HPDE6-E6E7 (cell line): ENCODE results near the gene PLAAT3.
"Not testable (repeated sequence)": the region's sequence is repeated elsewhere in the genome, so short reads cannot be mapped to it uniquely, and the experiment has no call there.

Experiments
- DNase-seq: peaks from one replicate; pipeline ENCODE4 v3.0.0; 2011; ENCODE audit warnings: missing footprints; ENCODE audit errors: extremely low spot score

PLAAT3 gene

GRCh38 chr11:63609536-63609935 is 4.7 kb downstream of the PLAAT3 start:
- DNase-seq = no peak

- no peak for DNase-seq
These were observed 5.6 kb downstream of the PLAAT3 start for GRCh38 chr11:63608353-63609345.

GRCh38 chr11:63603180-63603518 is 11.1 kb downstream of the PLAAT3 start:
- no peak for DNase-seq

- DNase-seq = not testable (repeated sequence)
These were observed 11.7 kb downstream of the PLAAT3 start for GRCh38 chr11:63602290-63603179.

- DNase-seq = peak; percentile 64
These were observed 14.8 kb downstream of the PLAAT3 start for GRCh38 chr11:63599211-63600122.

- no peak for DNase-seq
These were observed 15.7 kb downstream of the PLAAT3 start for GRCh38 chr11:63598556-63598955.

GRCh38 chr11:63595296-63595695 is 18.9 kb downstream of the PLAAT3 start:
- DNase-seq = no peak

GRCh38 chr11:63592975-63593395 is 21.2 kb downstream of the PLAAT3 start:
- no peak for DNase-seq

- no peak for DNase-seq
These were observed 24.0 kb downstream of the PLAAT3 start for GRCh38 chr11:63590024-63590788.

- DNase-seq = no peak
These were observed 25.2 kb downstream of the PLAAT3 start for GRCh38 chr11:63589000-63589399.

- no peak for DNase-seq
These were observed 27.6 kb downstream of the PLAAT3 start for GRCh38 chr11:63586451-63587166.

GRCh38 chr11:63583357-63583677 is 30.9 kb downstream of the PLAAT3 start:
- no peak for DNase-seq

GRCh38 chr11:63581224-63581623 is 33.0 kb downstream of the PLAAT3 start:
- DNase-seq = not testable (repeated sequence)

- not testable (repeated sequence) for DNase-seq
These were observed 35.4 kb downstream of the PLAAT3 start for GRCh38 chr11:63578882-63579281.

GRCh38 chr11:63574856-63575602 is 39.2 kb downstream of the PLAAT3 start:
- no peak for DNase-seq

- no peak for DNase-seq
These were observed 40.1 kb downstream of the PLAAT3 start for GRCh38 chr11:63573881-63574855.

- DNase-seq = no peak
These were observed 42.1 kb downstream of the PLAAT3 start for GRCh38 chr11:63572026-63572688.

- DNase-seq = no peak
These were observed 44.7 kb downstream of the PLAAT3 start for GRCh38 chr11:63569570-63569969.
